Fibroblast of lung (primary cell): Measurements from ENCODE around the gene LHX5. TPM values are rescaled to one million over a fixed set of nuclear protein-coding genes. Genes with fewer than 3 reads are reported as not detected.
A peak's percentile ranks its signal among the peaks of the same experiment; 100 is the strongest.

Source experiments
- DNase-seq, 2 donors: peaks; one replicate each; pipeline versions ENCODE4 v3.0.0 to v3.0.0-alpha.2; 2010; ENCODE audit warnings: low read depth in 2 of 2
- H2AFZ ChIP-seq: 2 replicates; pipeline ENCODE4 v1.5.1; 2012; ENCODE audit warnings: low read length, control low read depth, inconsistent platforms
- H3K27ac ChIP-seq: 2 replicates; pipeline ENCODE4 v1.5.1; 2011; ENCODE audit warnings: low read length, control low read depth; ENCODE audit not compliant: insufficient read depth
- H3K27me3 ChIP-seq: 2 replicates; pipeline ENCODE4 v1.5.1; 2011; ENCODE audit warnings: mild to moderate bottlenecking, low read length; ENCODE audit not compliant: control insufficient read depth, insufficient read depth
- H3K36me3 ChIP-seq: 2 replicates; pipeline ENCODE4 v1.5.1; 2011; ENCODE audit warnings: low read length; ENCODE audit not compliant: control insufficient read depth, insufficient read depth
- H3K4me1 ChIP-seq: 2 replicates; pipeline ENCODE4 v1.5.1; 2011; ENCODE audit warnings: low read length; ENCODE audit not compliant: control insufficient read depth, insufficient read depth; ENCODE audit errors: extremely low read depth
- H3K4me2 ChIP-seq: 2 replicates; pipeline ENCODE4 v1.5.1; 2011; ENCODE audit warnings: low read length, control low read depth; ENCODE audit not compliant: insufficient read depth; ENCODE audit errors: extremely low read depth
- H3K4me3 ChIP-seq, 4 experiments: fragments of 200-600 bp in 1 of 4; sonication (generic) in 1 of 4; replicated peaks in 1 of 4; 2 replicates each; pipeline ENCODE4 v1.5.1; 2011 to 2016; ENCODE audit warnings: low read length in 4 of 4, low read depth in 3 of 4, mild to moderate bottlenecking in 3 of 4, control low read depth in 2 of 4, inconsistent platforms in 1 of 4, mixed read lengths in 1 of 4; ENCODE audit not compliant: insufficient read depth in 1 of 4; ENCODE audit errors: control extremely low read depth in 1 of 4
- H3K79me2 ChIP-seq: 2 replicates; pipeline ENCODE4 v1.5.1; 2012; ENCODE audit warnings: mild to moderate bottlenecking, low read length, inconsistent platforms; ENCODE audit not compliant: control insufficient read depth, insufficient read depth
- H3K9ac ChIP-seq: 2 replicates; pipeline ENCODE4 v1.5.1; 2011; ENCODE audit warnings: mild to moderate bottlenecking, low read length, control low read depth; ENCODE audit not compliant: insufficient read depth
- H3K9me3 ChIP-seq: 2 replicates; pipeline ENCODE4 v1.5.1; 2012; ENCODE audit warnings: low read depth, low read length; ENCODE audit not compliant: control insufficient read depth, insufficient read depth
- H4K20me1 ChIP-seq: 2 replicates; pipeline ENCODE4 v1.5.1; 2011; ENCODE audit warnings: low read length; ENCODE audit not compliant: control insufficient read depth, insufficient read depth; ENCODE audit errors: extremely low read depth
- EZH2 ChIP-seq: IDR thresholded peaks from 2 replicates; pipeline ENCODE4 v1.5.1; 2012; ENCODE audit warnings: low read length, control low read depth, mild to moderate bottlenecking; ENCODE audit errors: missing control alignments
- polyA plus RNA-seq, 2 donors: library from polyadenylated mRNA; depleted of rRNA in 1 of 2; stranded (reverse) in 1 of 2; unstranded in 1 of 2; fragments of >200 nt; gene quantifications; 2 replicates each; pipeline ENCODE4 v1.2.1, GENCODE V29; 2011 to 2012; ENCODE audit warnings: missing spikeins in 1 of 2
- total RNA-seq: library from RNA; depleted of rRNA; stranded (reverse); fragments of >200 nt; gene quantifications from 2 replicates; pipeline ENCODE4 v1.2.1, GENCODE V29; 2014
- TF ChIP-seq, protein P1 (sequence below), 2 donors: IDR thresholded peaks in 1 of 2; conservative IDR thresholded peaks in 1 of 2; 1 replicate in 1 of 2; 2 replicates in 1 of 2; pipeline ENCODE4 v1.5.1; 2011 to 2012; ENCODE audit warnings: low read length in 2 of 2, control low read depth in 1 of 2, inconsistent platforms in 1 of 2, low read depth in 1 of 2, mild to moderate bottlenecking in 1 of 2

LHX5 gene
- total and polyA plus RNA-seq, 2 donors (not counting 1 experiment from before 2014, with no cell fraction given): not detected

DNA sequence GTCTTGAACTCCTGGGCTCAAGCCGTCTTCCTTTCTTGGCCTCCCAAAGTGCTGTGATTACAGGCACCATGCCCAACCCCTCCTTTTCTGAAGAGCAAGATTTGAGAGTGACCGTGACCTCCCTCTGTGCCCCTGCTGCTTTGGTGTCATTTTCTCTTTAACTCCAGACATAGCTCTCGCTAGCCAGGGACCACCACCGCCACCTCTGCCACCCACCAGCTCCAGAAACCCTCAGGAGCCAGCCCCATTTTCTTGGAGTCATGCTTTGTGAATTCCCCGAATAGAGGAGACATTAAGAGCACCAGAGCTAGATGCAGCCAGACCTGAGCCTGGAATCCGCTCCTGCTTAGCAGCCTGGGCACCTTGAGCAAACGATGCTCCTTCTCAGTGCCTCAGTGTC lies 31.3 kb downstream of the LHX5 start:
- no peaks in the 10 kb centered on the region for H3K36me3 ChIP-seq
- no peaks in the 10 kb centered on the region for H3K79me2 ChIP-seq
- TF ChIP-seq, protein P1, sequence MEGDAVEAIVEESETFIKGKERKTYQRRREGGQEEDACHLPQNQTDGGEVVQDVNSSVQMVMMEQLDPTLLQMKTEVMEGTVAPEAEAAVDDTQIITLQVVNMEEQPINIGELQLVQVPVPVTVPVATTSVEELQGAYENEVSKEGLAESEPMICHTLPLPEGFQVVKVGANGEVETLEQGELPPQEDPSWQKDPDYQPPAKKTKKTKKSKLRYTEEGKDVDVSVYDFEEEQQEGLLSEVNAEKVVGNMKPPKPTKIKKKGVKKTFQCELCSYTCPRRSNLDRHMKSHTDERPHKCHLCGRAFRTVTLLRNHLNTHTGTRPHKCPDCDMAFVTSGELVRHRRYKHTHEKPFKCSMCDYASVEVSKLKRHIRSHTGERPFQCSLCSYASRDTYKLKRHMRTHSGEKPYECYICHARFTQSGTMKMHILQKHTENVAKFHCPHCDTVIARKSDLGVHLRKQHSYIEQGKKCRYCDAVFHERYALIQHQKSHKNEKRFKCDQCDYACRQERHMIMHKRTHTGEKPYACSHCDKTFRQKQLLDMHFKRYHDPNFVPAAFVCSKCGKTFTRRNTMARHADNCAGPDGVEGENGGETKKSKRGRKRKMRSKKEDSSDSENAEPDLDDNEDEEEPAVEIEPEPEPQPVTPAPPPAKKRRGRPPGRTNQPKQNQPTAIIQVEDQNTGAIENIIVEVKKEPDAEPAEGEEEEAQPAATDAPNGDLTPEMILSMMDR (conservative IDR thresholded peaks at IDR 0.05 in 1 of 2, IDR thresholded peaks at IDR 0.05 in 1 of 2; ENCODE audit: low read depth in 1 of 2, low read length in 2 of 2): no peak
- TF ChIP-seq EZH2: no peak
- H3K4me2 ChIP-seq: no peak overlapping the region
- no peaks in the 10 kb centered on the region for H4K20me1 ChIP-seq
- no peak overlapping the region for H3K4me3 ChIP-seq
- DNase-seq: no peak
- no peaks in the 10 kb centered on the region for H3K9me3 ChIP-seq
- no peak overlapping the region for H2AFZ ChIP-seq
- H3K9ac ChIP-seq: no peak overlapping the region
- H3K4me1 ChIP-seq: no peaks in the 10 kb centered on the region
- H3K27ac ChIP-seq: no peak overlapping the region
- no peaks in the 10 kb centered on the region for H3K27me3 ChIP-seq

DNA sequence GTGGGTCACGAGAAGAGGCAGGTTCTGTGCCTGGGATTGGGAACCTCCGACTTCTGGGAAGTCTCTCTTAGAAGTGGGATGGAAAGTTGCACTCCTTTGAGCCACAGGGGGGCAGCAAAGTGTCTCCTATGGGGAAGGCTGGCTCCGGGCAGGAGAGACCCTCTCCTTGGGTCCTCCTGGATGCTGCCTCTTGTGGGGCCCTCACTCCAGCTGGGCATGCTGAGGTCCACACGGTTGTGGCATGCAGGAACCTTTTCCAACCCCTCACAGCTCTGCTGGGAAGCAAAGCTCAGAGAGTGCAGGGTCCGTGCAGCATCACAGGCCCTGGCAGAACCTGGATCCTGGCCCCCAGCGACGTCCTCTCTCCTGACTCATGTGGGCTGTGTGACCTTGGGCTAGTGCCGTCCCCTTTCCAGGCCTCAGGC lies 32.1 kb downstream of the LHX5 start:
- no peak overlapping the region for H3K4me3 ChIP-seq
- H3K79me2 ChIP-seq: no peaks in the 10 kb centered on the region
- no peaks in the 10 kb centered on the region for H3K4me1 ChIP-seq
- DNase-seq: peak; percentile 21 to 35
- H4K20me1 ChIP-seq: no peaks in the 10 kb centered on the region
- H3K4me2 ChIP-seq: no peak overlapping the region
- no peak overlapping the region for H3K27ac ChIP-seq
- no peak overlapping the region for H3K9ac ChIP-seq
- no peaks in the 10 kb centered on the region for H3K9me3 ChIP-seq
- no peak overlapping the region for H2AFZ ChIP-seq
- TF ChIP-seq EZH2: no peak
- TF ChIP-seq, protein P1 (conservative IDR thresholded peaks at IDR 0.05 in 1 of 2, IDR thresholded peaks at IDR 0.05 in 1 of 2; ENCODE audit: low read depth in 1 of 2, low read length in 2 of 2): peak; percentile 60 to 76
- no peaks in the 10 kb centered on the region for H3K27me3 ChIP-seq
- H3K36me3 ChIP-seq: no peaks in the 10 kb centered on the region

DNA sequence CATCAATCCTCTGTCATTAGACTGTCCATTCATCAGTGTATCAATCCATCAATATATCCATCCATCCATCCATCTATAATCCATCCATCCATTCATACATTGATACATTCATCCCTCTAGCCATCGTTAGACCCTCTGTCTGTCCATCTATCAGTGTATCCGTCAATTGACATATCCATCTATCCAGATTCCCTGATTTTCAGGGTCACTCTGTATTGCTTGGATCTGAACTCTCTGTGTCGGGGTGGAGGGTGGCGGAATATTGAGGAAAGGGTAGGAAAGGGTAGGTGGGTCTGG lies 32.4 kb downstream of the LHX5 start:
- no peak overlapping the region for H2AFZ ChIP-seq
- no peak overlapping the region for H3K4me3 ChIP-seq
- H3K27ac ChIP-seq: no peak overlapping the region
- H4K20me1 ChIP-seq: no peaks in the 10 kb centered on the region
- H3K36me3 ChIP-seq: no peaks in the 10 kb centered on the region
- H3K9me3 ChIP-seq: no peaks in the 10 kb centered on the region
- no peaks in the 10 kb centered on the region for H3K27me3 ChIP-seq
- no peaks in the 10 kb centered on the region for H3K4me1 ChIP-seq
- no peak overlapping the region for H3K9ac ChIP-seq
- H3K79me2 ChIP-seq: no peaks in the 10 kb centered on the region
- no peak overlapping the region for H3K4me2 ChIP-seq
- DNase-seq: no peak
- no peak for TF ChIP-seq EZH2
